Ishikawa (cell line): ENCODE results near the gene LRP1.

Source experiments
- CEBPB ChIP-seq: IDR thresholded peaks from 2 replicates; pipeline ENCODE4 v1.6.1; 2012
- CREB1 ChIP-seq: IDR thresholded peaks from 2 replicates; pipeline ENCODE4 v1.6.1; 2012; ENCODE audit warnings: low read depth
- EGR1 ChIP-seq: IDR thresholded peaks from 2 replicates; pipeline ENCODE4 v1.6.1; 2012
- EP300 ChIP-seq: IDR thresholded peaks from 2 replicates; pipeline ENCODE4 v1.6.1; 2012; ENCODE audit warnings: borderline replicate concordance
- FOXM1 ChIP-seq: IDR thresholded peaks from 2 replicates; pipeline ENCODE4 v1.6.1; 2012; ENCODE audit warnings: low read depth, borderline replicate concordance
- NFIC ChIP-seq: IDR thresholded peaks from 2 replicates; pipeline ENCODE4 v1.6.1; 2012
- RAD21 ChIP-seq: IDR thresholded peaks from 2 replicates; pipeline ENCODE4 v1.6.1; 2012; ENCODE audit warnings: low read depth
- TAF1 ChIP-seq: IDR thresholded peaks from 2 replicates; pipeline ENCODE4 v1.6.1; 2012; ENCODE audit warnings: low read depth, mild to moderate bottlenecking
- TCF12 ChIP-seq: IDR thresholded peaks from 2 replicates; pipeline ENCODE4 v1.6.1; 2012; ENCODE audit warnings: low read depth
- TEAD4 ChIP-seq: IDR thresholded peaks from 2 replicates; pipeline ENCODE4 v1.6.1; 2012
- YY1 ChIP-seq: IDR thresholded peaks from 2 replicates; pipeline ENCODE4 v1.6.1; 2012; ENCODE audit warnings: low read depth
- ZBTB7A ChIP-seq: IDR thresholded peaks from 2 replicates; pipeline ENCODE4 v1.6.1; 2012; ENCODE audit warnings: low read depth
- TF ChIP-seq, protein P1 (sequence below): IDR thresholded peaks from 2 replicates; pipeline ENCODE4 v1.6.1; 2012
- TF ChIP-seq, protein P2 (sequence below): IDR thresholded peaks from 2 replicates; pipeline ENCODE4 v1.6.1; 2012; ENCODE audit warnings: low read depth, mild to moderate bottlenecking
- TF ChIP-seq, protein P3 (sequence below): IDR thresholded peaks from 2 replicates; pipeline ENCODE4 v1.6.1; 2012

Gene LRP1

DNA sequence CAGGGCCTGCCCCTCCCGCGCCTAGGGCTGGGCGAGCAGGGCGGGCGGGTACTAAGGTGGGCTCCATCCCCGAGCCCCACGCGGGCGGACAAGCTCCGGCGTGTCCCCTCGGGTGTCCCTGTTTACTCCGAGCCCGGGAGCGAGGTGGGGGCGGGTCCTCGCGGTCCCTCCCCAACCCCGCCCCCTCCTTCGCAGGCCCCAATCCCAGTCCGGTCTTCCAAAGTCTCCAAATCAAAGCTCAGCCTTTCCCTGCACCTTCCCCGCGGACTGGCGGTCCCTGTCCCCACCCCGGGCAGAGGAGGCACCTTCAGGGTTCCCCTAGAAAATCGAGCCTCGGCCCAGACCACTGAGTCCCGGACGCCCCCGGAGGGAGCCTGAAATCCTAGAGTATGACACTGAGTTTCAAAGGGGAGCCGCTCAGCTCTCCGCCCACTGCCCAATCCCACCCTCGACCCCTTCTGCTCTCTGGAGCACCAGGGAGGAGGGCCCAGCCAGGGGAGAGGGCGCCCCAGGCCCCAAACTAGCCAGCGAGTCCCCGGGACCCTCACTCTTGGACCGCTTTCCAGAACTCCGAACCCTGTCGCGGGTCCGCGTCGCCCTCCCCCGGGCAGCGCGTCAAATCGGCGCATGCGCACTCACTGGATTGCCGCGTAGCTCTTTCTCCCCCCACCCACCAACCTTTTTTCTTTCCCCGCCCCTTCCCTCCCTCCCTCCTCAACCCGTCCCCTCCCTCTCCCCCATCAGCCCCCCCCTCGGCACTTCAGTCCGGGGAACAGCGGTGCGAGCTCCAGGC lies at the start of gene LRP1:
TSS of gene LRP1 (plus strand) at position 758 of the 793 bp plus-strand sequence. CDS start 482 bp downstream, outside the sequence.
- TF ChIP-seq TCF12 (no peak), YY1 (no peak), CREB1 (no peak; the same call in 1 of the 2 replicates), EGR1 (peak; percentile 32; the same call in 1 of the 2 replicates), CEBPB (no peak), RAD21 (no peak), EP300 (no peak), FOXM1 (no peak), TEAD4 (peak; percentile 33; the same call in 1 of the 2 replicates), NFIC (no peak), ZBTB7A (peak; percentile 94; the same call in 1 of the 2 replicates), TAF1 (peak; percentile 34; the same call in 1 of the 2 replicates)
- TF ChIP-seq, protein P1, sequence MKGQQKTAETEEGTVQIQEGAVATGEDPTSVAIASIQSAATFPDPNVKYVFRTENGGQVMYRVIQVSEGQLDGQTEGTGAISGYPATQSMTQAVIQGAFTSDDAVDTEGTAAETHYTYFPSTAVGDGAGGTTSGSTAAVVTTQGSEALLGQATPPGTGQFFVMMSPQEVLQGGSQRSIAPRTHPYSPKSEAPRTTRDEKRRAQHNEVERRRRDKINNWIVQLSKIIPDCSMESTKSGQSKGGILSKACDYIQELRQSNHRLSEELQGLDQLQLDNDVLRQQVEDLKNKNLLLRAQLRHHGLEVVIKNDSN, result no peak
- TF ChIP-seq, protein P2, sequence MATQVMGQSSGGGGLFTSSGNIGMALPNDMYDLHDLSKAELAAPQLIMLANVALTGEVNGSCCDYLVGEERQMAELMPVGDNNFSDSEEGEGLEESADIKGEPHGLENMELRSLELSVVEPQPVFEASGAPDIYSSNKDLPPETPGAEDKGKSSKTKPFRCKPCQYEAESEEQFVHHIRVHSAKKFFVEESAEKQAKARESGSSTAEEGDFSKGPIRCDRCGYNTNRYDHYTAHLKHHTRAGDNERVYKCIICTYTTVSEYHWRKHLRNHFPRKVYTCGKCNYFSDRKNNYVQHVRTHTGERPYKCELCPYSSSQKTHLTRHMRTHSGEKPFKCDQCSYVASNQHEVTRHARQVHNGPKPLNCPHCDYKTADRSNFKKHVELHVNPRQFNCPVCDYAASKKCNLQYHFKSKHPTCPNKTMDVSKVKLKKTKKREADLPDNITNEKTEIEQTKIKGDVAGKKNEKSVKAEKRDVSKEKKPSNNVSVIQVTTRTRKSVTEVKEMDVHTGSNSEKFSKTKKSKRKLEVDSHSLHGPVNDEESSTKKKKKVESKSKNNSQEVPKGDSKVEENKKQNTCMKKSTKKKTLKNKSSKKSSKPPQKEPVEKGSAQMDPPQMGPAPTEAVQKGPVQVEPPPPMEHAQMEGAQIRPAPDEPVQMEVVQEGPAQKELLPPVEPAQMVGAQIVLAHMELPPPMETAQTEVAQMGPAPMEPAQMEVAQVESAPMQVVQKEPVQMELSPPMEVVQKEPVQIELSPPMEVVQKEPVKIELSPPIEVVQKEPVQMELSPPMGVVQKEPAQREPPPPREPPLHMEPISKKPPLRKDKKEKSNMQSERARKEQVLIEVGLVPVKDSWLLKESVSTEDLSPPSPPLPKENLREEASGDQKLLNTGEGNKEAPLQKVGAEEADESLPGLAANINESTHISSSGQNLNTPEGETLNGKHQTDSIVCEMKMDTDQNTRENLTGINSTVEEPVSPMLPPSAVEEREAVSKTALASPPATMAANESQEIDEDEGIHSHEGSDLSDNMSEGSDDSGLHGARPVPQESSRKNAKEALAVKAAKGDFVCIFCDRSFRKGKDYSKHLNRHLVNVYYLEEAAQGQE, result no peak
- TF ChIP-seq, protein P3, sequence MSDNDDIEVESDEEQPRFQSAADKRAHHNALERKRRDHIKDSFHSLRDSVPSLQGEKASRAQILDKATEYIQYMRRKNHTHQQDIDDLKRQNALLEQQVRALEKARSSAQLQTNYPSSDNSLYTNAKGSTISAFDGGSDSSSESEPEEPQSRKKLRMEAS, result peak; percentile 37; the same call in 1 of the 2 replicates

DNA sequence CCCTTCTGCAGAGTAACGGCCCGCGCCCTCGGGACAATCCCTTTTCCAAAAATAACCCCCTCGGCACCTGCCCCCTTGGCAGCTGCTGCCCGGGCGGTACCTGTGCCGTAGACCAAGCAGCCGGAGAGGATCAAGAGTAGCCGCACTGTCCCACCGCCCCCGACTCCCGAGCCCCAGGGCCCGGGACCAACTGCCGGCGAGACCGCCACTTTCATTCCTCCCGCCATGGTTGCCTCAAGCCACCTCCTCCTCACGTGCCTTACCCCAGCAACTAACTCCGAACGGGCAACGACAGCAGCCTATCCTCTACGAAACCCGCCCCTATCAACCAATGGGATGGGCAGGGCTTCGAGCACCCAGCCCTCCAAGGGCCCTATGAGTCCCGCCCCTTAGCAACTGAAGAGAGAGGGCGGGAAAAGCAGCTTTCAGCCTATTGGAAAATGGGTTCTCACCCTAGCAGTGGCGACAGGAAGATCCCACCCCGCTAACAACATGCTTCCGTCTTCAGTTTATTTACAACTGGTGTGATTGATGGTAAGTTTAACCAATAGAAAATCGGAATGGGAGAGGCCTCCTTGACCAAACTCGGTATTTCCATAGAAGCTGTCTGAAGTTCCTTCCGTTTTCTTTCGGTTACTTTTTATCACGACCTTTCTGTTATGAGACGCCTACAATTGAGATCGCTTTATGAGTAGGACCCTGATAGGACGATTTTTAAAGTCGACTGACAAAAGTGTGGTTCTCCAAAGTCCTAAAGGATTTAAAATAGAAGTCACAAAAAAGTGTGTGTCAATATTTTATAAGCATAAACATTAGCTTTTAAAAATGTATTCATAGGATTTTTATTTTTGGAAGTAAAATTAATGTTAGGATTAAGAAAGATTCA lies 49.5 kb upstream of the LRP1 start, which contains the start of gene NEMP1:
TSS of gene NEMP1 (minus strand) at position 273 of the 886 bp plus-strand sequence. CDS start at position 227, 46 bp downstream.
- no peak for TF ChIP-seq CEBPB
- peak; percentile 91 for TF ChIP-seq TAF1
- peak; percentile 27; the same call in 1 of the 2 replicates for TF ChIP-seq CREB1
- no peak for TF ChIP-seq RAD21
- TF ChIP-seq, protein P2, result no peak
- TF ChIP-seq, protein P3, result peak; percentile 96
- no peak for TF ChIP-seq NFIC
- no peak; the same call in 1 of the 2 replicates for TF ChIP-seq EGR1
- TF ChIP-seq FOXM1, result peak; percentile 79
- TF ChIP-seq YY1, result peak; percentile 92
- TF ChIP-seq, protein P1, result peak; percentile 97
- no peak for TF ChIP-seq TEAD4
- no peak for TF ChIP-seq ZBTB7A
- no peak for TF ChIP-seq TCF12
- TF ChIP-seq EP300, result no peak

DNA sequence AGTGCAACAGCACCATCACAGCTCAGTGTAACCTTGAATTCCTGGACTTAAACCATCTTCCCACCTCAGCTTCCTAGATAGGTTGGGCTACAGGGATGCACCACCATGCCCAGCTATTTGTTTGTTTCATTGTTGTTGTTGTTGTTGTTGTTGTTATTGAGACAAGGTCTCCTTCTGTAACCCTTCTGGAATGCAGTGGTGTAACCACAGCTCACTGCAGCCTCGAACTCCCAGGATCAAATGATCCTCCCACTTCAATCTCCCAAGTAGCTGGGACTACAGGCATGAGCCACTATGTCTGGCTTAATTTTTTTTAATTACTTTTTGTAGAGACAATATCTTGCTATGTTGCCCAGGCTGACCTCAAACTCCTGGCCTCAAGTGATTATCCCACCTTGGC lies 48.5 kb upstream of the LRP1 start:
- no peak for TF ChIP-seq TCF12
- no peak for TF ChIP-seq TEAD4
- TF ChIP-seq CREB1, result no peak
- TF ChIP-seq, protein P1, result no peak
- no peak for TF ChIP-seq EGR1
- TF ChIP-seq FOXM1, result no peak
- no peak for TF ChIP-seq RAD21
- TF ChIP-seq, protein P2, result no peak
- no peak for TF ChIP-seq NFIC
- TF ChIP-seq CEBPB, result no peak
- TF ChIP-seq TAF1, result no peak
